ENCODE measurements around the gene UBR4. TPM values are rescaled to one million over a fixed set of nuclear protein-coding genes. Genes with fewer than 3 reads are reported as not detected.

Gene UBR4
- total RNA-seq, 1 experiment from 2014 or later: 52.6 TPM

- in situ Hi-C loops (cut with HindIII; ENCODE audit: low pct_unique_long_range_greater_than_20kb, low sequenced_read_pairs): no loop called here
- no peak for DNase-seq (ENCODE audit: low read depth, low spot score)
Measured at GRCh38 chr1:19029191-19030085, 180.6 kb downstream of the UBR4 start.

GRCh38 chr1:19028546-19029129 is 181.4 kb downstream of the UBR4 start:
- DNase-seq (ENCODE audit: low read depth, low spot score): no peak
- in situ Hi-C loops (cut with HindIII; ENCODE audit: low pct_unique_long_range_greater_than_20kb, low sequenced_read_pairs): no loop called here

- in situ Hi-C loops (cut with HindIII; ENCODE audit: low pct_unique_long_range_greater_than_20kb, low sequenced_read_pairs): no loop called here
- DNase-seq (ENCODE audit: low read depth, low spot score): no peak
Measured at GRCh38 chr1:19028110-19028509, 182.0 kb downstream of the UBR4 start.

Other genes with a start within 250 kb of the UBR4 start
- 43.8 and 45.6 TPM in 2 replicates for gene EMC1, start 41.3 kb upstream of the UBR4 start, total RNA-seq (2014; rRNA removed; shearing (Covaris generic))
- gene MRTO4, start 41.5 kb upstream of the UBR4 start, total RNA-seq (2014; rRNA removed; shearing (Covaris generic)): 53.8 and 55.3 TPM in 2 replicates
- gene AKR7A3, start 78.5 kb upstream of the UBR4 start, total RNA-seq (2014; rRNA removed; shearing (Covaris generic)): 0.21 and 0.27 TPM in 2 replicates
- gene AKR7A2, start 101.9 kb upstream of the UBR4 start, total RNA-seq (2014; rRNA removed; shearing (Covaris generic)): 72.5 and 74.1 TPM in 2 replicates
- 30.8 and 32.3 TPM in 2 replicates for gene SLC66A1, start 102.1 kb upstream of the UBR4 start, total RNA-seq (2014; rRNA removed; shearing (Covaris generic))

Data from SK-MEL-5 (cell line).